Immature natural killer cell (primary cell): ENCODE data around the gene VTI1B. TPM values are rescaled to one million over a fixed set of nuclear protein-coding genes. Genes with fewer than 3 reads are reported as not detected.
A peak's percentile ranks its signal among the peaks of the same experiment; 100 is the strongest.
"Not testable (repeated sequence)": the region's sequence is repeated elsewhere in the genome, so short reads cannot be mapped to it uniquely, and the experiment has no call there.

Source experiments
- DNase-seq, 3 donors: peaks; one replicate each; pipeline ENCODE4 v3.0.0; 2022; ENCODE audit warnings: mixed read lengths in 1 of 3
- H3K27ac Mint-ChIP-seq, 6 donors: one replicate each; pipeline ENCODE4 v1.8.0; 2020; ENCODE audit warnings: mixed read lengths in 6 of 6, mild to moderate bottlenecking in 5 of 6, inconsistent platforms in 4 of 6, moderate library complexity in 3 of 6
- H3K27me3 Mint-ChIP-seq, 3 donors: one replicate each; pipeline ENCODE4 v1.8.0; 2020 to 2021; ENCODE audit warnings: low read depth in 3 of 3, mild to moderate bottlenecking in 3 of 3, mixed read lengths in 3 of 3, moderate library complexity in 3 of 3, inconsistent platforms in 1 of 3
- H3K36me3 Mint-ChIP-seq, 3 donors: one replicate each; pipeline ENCODE4 v1.8.0; 2020; ENCODE audit warnings: mixed read lengths in 3 of 3, inconsistent platforms in 2 of 3, mild to moderate bottlenecking in 2 of 3
- H3K4me1 Mint-ChIP-seq, 2 donors: one replicate each; pipeline ENCODE4 v1.8.0; 2020; ENCODE audit warnings: inconsistent platforms in 2 of 2, mild to moderate bottlenecking in 2 of 2, mixed read lengths in 2 of 2, moderate library complexity in 1 of 2
- H3K4me3 Mint-ChIP-seq, 5 donors: one replicate each; pipeline ENCODE4 v1.8.0; 2020; ENCODE audit warnings: mild to moderate bottlenecking in 5 of 5, mixed read lengths in 5 of 5, inconsistent platforms in 3 of 5, moderate library complexity in 3 of 5
- H3K9me3 Mint-ChIP-seq, 6 donors: one replicate each; pipeline ENCODE4 v1.8.0; 2020; ENCODE audit warnings: mild to moderate bottlenecking in 6 of 6, mixed read lengths in 6 of 6, inconsistent platforms in 4 of 6, moderate library complexity in 3 of 6
- polyA plus RNA-seq, 3 donors: library from polyadenylated mRNA; unstranded; fragments of 300-500 nt; fragmentation: Illumina TruSeq; gene quantifications; one replicate each; pipeline ENCODE4 v1.2.3, GENCODE V29; 2021

VTI1B gene
- polyA plus RNA-seq, 3 donors from 2014 or later = 75.0 to 118 (median 104) TPM

DNA sequence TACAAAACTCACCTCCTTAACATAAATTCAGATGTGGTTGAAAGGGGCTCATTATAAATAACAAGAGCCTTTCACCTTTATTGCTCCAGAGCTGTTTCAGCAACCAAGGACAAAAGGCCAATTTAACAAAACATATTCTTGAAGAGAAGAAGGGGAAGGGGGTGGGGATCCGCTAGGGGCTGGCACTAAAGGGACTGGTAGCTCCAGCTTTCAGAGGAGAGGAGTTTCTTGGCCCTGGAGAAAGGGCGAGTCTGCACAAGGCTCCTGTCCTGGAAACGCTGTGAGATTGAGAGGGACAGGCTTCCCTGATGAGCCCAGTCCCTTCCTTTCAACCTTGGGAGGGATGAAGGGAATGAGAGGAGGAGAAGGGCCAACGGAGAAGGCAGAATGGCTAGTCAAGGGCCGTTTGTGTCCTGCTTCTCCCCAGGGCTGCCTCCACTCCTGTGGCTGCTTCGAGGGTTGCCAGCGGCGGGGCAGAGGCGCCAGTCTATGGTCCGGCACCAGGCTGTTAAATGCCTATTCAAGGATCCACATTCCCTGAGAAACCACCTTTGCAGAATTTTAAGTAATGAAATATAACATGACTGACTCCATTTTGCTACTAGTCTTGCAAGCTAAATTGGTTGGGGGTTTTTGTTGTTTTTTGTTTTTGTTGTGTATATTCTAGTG lies 64.7 kb downstream of the VTI1B start:
- Mint-ChIP-seq H3K36me3 (no peaks in the 10 kb centered on the region), H3K9me3 (no peaks in the 10 kb centered on the region), H3K4me1 (no peaks in the 10 kb centered on the region), H3K27ac (no peak overlapping the region), H3K27me3 (peaks cover 2 to 19% (median 10%) of the 10 kb centered on the region in 3 donors), H3K4me3 (no peak overlapping the region)
- no peak for DNase-seq

DNA sequence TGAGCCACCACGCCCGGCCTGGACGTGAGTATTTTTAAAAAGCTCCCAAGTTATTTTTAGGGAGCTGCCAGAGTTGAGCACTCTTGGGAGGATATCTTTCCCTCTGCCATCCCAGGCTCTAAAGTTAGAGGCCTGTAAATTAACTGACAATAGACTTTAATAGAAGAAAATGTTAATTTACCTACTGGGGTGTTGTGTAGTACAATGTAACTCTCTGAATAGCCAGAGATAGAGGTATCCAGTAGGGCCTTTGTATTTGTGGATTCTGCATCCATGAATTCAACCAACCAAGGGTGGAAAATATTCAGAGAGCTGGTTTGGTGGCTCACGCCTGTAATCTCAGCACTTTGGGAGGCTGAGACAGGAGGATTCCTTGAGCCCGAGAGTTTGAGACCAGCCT lies 66.8 kb downstream of the VTI1B start:
- DNase-seq = no peak
- no peaks in the 10 kb centered on the region for H3K9me3 Mint-ChIP-seq

DNA sequence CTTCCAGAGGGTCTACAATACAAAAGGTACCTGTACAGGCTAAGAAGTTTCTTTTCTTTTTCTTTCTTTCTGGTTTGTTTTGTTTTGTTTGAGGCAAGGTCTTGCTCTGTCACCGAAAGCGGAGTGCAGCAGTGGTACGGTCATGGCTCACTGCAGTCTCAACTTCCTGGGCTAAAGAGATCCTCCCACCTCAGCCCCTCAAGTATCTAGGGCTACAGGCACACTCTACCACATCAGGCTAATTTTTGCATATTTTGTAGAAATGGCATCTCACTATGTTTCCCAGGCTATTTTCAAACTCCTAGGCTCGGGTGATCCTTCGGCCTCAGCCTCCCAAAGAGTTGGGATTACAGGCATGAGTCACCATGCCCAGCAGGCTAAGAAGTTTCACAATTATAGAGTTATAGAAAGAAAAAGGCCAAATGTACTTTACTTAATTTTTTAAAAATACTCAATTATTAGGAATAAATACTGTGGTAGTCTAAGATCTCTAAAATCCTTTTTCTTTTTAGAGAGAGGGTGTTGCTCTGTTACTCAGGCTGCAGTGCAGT lies 71.4 kb downstream of the VTI1B start:
- Mint-ChIP-seq H3K27ac (peak overlapping the region in 1 of 6 donors; percentile 32), H3K4me1 (peaks cover 22 to 28% of the 10 kb centered on the region in 2 donors), H3K9me3 (no peaks in the 10 kb centered on the region), H3K36me3 (no peaks in the 10 kb centered on the region), H3K27me3 (peaks cover 5 to 6% (median 6%) of the 10 kb centered on the region in 3 donors), H3K4me3 (no peak overlapping the region)
- DNase-seq = no peak

More for the DNA sequence above, 66.8 kb downstream of the VTI1B start:
- H3K4me1 Mint-ChIP-seq = no peaks in the 10 kb centered on the region
- H3K4me3 Mint-ChIP-seq = no peak overlapping the region
- H3K27me3 Mint-ChIP-seq = peaks cover 2 to 10% (median 9%) of the 10 kb centered on the region in 3 donors
- H3K27ac Mint-ChIP-seq = no peak overlapping the region
- H3K36me3 Mint-ChIP-seq = no peaks in the 10 kb centered on the region

DNA sequence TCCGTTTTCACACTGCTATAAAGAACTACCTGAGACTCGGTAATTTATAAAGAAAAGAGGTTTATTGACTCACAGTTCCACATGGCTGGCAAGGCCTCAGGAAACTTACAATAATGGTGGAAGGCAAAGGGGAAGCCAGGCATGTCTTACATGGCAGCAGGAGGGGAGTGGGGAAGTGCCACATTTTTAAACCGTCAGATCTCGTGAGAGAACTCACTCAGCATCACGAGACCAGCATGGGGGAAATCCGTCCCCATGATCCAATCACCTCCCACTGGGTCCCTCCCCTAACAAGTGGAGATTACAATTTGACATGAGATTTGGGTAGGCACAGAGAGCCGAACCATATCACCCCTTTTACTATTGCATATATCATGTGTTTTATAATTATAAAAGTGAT lies 72.4 kb downstream of the VTI1B start:
- no peaks in the 10 kb centered on the region for H3K9me3 Mint-ChIP-seq
- DNase-seq = no peak
- no peaks in the 10 kb centered on the region for H3K36me3 Mint-ChIP-seq
- H3K4me3 Mint-ChIP-seq = peak overlapping the region in 2 of 5 donors; percentile 25 to 37
- H3K4me1 Mint-ChIP-seq = peaks cover 28 to 37% of the 10 kb centered on the region in 2 donors
- H3K27ac Mint-ChIP-seq = peak overlapping the region in 4 of 6 donors; percentile 23 to 96 (median 69)
- peaks cover 5 to 6% (median 6%) of the 10 kb centered on the region in 3 donors for H3K27me3 Mint-ChIP-seq

DNA sequence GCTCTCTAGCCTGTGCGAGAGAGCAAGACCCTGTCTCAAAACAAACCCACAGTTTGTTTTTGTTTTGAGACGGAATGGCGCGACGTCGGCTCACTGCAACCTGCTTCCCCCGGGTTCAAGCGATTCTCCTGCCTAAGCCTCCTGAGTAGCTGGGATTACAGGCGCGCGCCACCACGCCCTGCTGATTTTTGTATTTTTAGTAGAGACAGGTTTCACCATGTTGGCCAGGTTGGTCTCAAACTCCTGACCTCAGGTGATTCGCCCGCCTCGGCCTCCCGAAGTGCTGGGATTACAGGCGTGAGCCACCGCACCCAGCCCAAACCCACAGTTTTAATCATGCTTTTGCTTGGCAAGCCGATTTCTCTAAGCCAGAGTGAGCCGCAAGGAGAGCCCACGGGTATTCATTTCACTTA lies 73.9 kb downstream of the VTI1B start:
- peak overlapping the region; percentile 90 to 100 (median 98) for H3K4me3 Mint-ChIP-seq
- not testable (repeated sequence) for DNase-seq, H3K27me3 Mint-ChIP-seq, H3K36me3 Mint-ChIP-seq, H3K9me3 Mint-ChIP-seq
- H3K4me1 Mint-ChIP-seq = peaks cover 30 to 44% of the 10 kb centered on the region in 2 donors
- H3K27ac Mint-ChIP-seq = peak overlapping the region; percentile 88 to 98 (median 96)

DNA sequence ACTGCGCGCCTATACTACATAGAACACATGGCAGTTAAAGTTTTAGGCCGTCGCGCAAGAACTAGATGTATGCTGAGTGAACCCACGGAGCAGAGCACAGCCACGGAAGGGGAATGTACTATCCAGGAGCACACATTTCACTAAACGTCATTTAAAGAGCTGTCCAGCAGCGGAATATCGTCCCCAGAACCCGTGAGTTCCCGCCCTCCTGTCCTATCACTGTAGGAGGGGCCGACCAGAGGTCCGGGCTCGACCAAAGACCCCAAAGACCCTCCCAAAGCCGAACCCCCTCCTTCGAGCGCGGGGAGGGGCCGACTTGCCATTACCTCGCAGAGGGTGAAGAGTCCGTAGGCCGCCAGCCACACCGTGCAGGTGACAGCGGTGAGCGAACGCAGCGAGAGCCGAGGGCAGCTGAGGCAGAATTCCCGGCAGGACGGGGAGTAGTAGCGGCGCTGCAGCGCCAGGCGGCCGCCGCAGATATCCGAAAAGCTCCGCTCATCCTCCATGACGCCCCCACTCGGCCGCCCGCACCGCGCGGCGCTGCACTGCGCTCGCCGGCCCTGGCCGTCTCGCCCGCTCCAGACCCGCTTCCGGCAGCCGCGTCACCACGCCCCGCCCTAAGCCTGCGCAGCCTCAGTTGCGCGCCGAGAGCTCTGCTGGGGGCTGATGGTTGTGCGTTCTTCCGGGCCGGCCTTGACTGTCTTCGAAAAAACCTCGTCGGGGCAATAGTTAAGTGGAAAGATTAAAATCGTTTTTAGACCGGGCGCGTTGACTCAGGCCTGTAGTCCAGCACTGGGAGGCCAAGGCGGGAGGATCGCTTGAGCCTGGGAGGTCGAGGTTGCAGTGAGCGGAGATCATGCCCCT lies 74.5 kb downstream of the VTI1B start, which contains the start of gene PIGH:
Gene PIGH, minus strand, starts transcription at position 571 of the 864 bp plus-strand sequence. Its CDS starts 65 bp downstream, at position 506.
- Mint-ChIP-seq H3K4me3 (peak within 1 kb of the TSS; percentile 90 to 100 (median 98)), H3K27me3 (peaks cover 5 to 6% (median 6%) of the 10 kb centered on the region in 3 donors), H3K27ac (peak within 1 kb of the TSS; percentile 88 to 98 (median 96)), H3K9me3 (no peaks in the 10 kb centered on the region), H3K4me1 (peaks cover 33 to 49% of the 10 kb centered on the region in 2 donors), H3K36me3 (peaks cover 0 to 4% (median 0%) of the 10 kb centered on the region in 3 donors)
- DNase-seq = peak; percentile 95

Other genes with a start within 250 kb of the VTI1B start
- 10 to 100 TPM; 28.0 to 67.1 (median 35.8) TPM for gene TMEM229B, start 185.9 kb downstream of the VTI1B start, polyA plus RNA-seq
- under 1 TPM in 1 of 3 donors, not detected in 2; 0.22 TPM for gene PLEKHH1, start 141.3 kb downstream of the VTI1B start, polyA plus RNA-seq
- gene PIGH, start 74.4 kb downstream of the VTI1B start, polyA plus RNA-seq = 10 to 100 TPM; 28.8 to 41.9 (median 37.3) TPM
- gene ARG2, start 54.7 kb downstream of the VTI1B start, polyA plus RNA-seq = 1 to 10 TPM in 2 of 3 donors, under 1 TPM in 1; 0.41 to 2.0 (median 1.8) TPM
- 100 to 1,000 TPM in 1 of 3 donors, 10 to 100 TPM in 2; 62.7 to 113 (median 76.1) TPM for gene RDH11, start 21.1 kb upstream of the VTI1B start, polyA plus RNA-seq
- gene RDH12, start 27.3 kb upstream of the VTI1B start, polyA plus RNA-seq = under 1 TPM in 1 of 3 donors, not detected in 2; 0.17 TPM
- gene ZFYVE26, start 142.0 kb upstream of the VTI1B start, polyA plus RNA-seq = 1 to 10 TPM in 2 of 3 donors, not detected in 1; 3.1 to 4.3 TPM
- 10 to 100 TPM; 17.6 to 20.8 (median 17.7) TPM for gene RAD51B, start 145.1 kb upstream of the VTI1B start, polyA plus RNA-seq